SKM-1 treated with dmso at 0.1 percent for 144 hours (cell line): Measurements from ENCODE around the gene SERPINB7.

Experiments used
- DNase-seq: peaks from one replicate; lab custom pipeline; 2025; ENCODE audit not compliant: unreplicated experiment; lab: John Stamatoyannopoulos, UW

SERPINB7 gene

DNA sequence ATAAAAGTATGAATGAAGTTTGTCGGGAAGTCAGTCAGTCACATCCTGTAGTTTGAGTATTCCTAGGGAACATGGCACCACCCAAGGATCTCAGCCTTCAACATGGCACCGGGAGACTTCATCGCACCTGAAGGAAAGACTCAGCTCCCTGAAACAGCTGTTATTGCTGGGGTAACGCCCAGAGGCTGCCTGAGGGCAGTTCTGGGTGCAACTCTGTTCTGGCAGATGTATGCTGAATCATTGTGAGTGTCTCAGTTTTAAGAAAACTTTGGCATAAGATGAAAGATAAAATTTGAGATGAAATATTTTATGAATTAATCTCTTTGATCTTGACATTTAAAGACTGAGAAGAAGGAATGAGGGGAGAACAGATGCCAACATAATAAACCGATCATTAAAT lies 62.4 kb downstream of the SERPINB7 start:
- DNase-seq: no peak

DNA sequence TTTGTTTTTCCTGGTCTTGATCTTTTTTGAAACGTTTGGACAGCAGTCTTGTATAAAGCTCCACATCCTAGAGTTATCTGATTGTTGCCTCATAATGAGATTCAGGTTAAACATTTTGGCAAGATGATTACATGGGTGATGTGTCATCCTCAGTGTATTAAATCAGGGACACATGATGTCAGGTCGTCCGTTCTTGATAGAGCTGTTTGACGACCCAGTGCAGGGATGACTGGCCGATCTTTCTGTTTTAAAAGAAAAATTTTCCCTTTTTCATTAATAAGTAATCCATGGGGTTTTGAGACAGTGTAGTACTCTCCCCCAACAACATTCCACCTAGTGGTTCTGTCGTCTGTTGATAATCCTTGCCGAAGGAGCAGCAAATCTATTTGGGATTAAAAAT lies 67.8 kb downstream of the SERPINB7 start:
- no peak for DNase-seq

GRCh38 chr18:63844254-63844653 lies 69.0 kb downstream of the SERPINB7 start:
- peak; percentile 47 for DNase-seq

DNA sequence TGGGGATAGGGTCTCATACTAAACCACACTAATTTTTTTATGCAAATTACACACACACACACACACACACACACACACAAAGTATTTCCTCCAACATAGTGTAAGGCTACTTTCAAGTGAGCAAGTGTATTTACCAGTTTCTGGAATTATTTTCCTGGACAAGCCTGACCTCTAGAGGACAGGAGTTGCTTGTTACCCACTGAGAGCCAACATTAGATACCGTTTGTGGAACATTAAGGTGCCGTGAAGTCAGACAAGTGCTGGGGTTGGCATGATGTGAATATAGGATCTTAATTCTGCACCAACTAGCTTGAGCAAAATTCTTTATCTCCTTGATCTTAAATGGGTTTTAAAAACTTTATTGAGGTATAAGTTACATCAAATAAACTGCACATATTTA lies 72.9 kb downstream of the SERPINB7 start:
- peak; percentile 63 for DNase-seq

GRCh38 chr18:63850020-63850419 lies 74.8 kb downstream of the SERPINB7 start:
- peak; percentile 11 for DNase-seq

GRCh38 chr18:63850636-63851035 lies 75.4 kb downstream of the SERPINB7 start:
- DNase-seq: no peak
